Measurements from ENCODE around the gene IFNL3.
"Not testable (repeated sequence)": the region's sequence is repeated elsewhere in the genome, so short reads cannot be mapped to it uniquely, and the experiment has no call there.

Gene IFNL3

DNA sequence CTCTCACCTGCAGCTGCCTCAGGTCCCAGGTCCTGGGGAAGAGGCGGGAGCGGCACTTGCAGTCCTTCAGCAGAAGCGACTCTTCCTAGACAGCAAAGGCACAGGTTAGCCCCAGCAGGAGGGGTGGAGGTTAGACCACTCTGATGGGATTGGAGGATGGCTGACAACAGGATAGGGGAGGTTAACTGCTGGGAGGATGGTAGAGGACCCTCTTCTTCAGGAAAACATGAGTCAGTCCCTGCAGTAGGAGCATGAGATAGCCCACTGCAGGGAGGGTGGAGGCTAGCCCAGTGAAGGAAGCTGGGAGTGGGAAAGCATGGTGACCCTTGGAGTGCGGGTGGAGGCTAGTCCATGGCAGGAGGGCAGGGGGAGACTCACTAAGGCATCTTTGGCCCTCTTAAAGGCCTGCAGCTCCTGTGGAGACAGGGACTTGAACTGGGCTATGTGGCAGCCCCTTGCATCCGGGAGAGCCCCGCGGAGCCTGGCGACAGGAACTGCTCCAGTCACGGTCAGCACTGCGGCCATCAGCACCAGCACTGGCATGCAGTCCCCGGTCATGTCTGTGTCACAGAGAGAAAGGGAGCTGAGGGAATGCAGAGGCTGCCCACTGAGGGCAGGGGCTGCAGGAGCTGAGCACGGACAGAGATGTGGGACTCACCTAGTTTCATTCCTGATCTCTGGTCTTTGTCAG lies at the start of gene IFNL3:
Gene IFNL3, minus strand, starts transcription at position 597 of the 691 bp plus-strand sequence. Its CDS starts 39 bp downstream, at position 558.
- not testable (repeated sequence) for DNase-seq (ENCODE audit: low read depth)

DNA sequence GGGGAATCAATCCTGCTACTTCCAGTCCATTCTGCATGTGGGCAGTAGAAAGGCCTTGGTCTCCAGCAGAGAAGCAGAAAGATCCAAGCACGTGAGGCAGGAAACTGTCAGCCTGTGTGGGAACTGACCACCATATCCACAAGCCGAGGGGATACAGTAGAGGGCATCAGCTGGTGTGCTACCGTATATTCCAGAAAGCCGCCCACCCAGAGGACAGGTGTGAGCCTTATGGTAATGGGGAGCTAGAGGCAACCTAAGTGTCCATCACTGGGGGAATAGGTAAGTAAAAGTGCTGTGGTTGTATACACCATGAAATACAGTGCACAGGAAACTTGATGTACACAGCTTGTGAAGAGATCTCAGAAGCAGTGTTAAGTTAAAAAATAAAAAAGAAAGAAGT lies 48.6 kb upstream of the IFNL3 start:
- DNase-seq (ENCODE audit: low read depth) = no peak

DNA sequence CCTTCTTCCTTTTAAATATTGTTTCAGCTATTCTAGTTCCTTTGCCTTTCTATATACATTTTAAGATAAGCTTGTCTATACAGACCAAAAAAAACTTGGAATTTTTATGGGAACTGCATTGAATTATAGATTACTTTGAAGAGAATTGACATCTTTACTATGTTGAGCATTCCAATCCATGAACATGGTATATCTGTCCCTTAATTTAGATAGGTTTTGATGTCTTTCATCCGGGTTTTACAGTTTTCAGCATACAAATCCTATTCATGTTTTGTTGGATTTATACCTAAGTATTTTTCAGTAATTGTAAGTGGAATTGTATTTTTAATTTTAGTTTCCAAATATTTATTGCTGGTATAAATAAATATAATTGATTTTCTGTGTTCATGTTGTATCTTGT lies 39.2 kb upstream of the IFNL3 start:
- DNase-seq (ENCODE audit: low read depth) = no peak

DNA sequence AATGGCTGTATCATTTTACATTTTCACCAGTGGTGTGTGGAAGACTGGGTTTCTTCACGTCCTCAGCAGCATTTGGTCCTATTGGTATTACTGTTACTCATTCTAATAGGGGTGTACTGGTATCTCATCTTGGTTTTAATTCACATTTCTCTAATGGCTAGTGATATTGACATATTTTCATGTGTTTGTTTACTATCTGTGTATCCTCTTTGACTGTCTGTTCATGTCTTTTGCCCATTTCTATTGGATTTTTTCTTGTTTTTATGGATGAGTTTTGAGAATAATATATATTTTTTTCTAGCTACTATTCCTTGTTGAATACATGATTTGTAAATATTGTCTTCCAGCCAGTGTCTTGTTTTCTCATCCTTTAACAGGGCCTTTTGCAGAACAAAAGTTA lies 37.2 kb upstream of the IFNL3 start:
- DNase-seq (ENCODE audit: low read depth) = no peak

DNA sequence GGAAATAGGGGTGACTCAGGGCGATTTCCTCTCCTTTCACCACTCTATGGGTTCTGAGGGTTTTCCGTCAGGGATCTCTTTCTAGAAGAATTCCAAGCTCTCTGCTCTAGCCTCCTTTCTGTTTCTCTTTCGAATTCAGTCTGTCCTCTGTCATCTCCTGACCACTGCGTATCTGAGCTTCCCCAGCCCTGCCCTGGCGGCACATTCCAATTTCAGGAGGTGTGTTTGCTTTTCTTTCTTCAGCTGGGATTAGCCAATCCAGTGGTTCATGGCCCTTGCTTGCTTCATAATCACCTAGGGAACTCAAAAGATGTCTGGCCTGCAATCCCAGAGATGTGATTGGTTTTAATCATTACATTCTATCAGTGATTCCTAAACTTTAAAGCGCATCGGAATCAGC lies 32.8 kb upstream of the IFNL3 start:
- DNase-seq (ENCODE audit: low read depth) = no peak

DNA sequence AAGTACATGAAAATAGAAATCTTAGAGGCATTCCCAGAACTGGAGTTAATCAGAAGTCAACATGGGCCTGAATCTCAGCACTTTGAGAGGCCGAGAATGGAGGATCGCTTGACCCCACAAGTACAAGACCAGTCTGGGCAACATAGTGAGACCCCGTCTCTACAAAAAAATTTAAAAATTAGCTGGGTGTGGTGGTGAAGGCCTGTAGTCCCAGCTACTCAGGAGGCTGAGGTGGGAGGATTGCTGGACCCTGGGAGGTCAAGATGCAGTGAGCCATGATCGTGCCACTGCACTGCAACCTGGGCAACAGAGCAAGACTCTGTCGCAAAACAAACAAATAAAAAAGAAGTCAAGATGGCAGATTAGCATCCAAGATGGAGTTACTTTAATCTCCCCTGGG lies 31.9 kb upstream of the IFNL3 start:
- no peak for DNase-seq (ENCODE audit: low read depth)

DNA sequence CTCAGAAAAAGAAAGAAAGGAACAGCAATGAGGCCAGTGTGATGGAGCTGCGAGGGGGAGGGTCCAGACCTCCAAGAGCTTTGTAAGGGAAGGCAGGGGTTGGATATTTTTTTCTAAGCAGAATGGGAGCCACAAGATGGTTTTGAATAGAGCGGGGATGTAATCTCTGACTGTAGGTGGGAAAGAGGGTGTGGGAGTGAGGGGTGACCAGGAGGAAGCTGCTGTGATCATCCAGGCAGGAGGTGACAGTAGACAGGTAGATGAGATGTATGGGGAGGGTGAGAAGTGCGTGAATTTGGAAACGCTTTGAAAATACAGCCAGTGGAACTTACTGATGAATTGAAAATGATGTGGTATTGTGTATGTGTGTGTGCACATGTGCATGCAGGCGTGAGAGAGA lies 30.8 kb upstream of the IFNL3 start:
- no peak for DNase-seq (ENCODE audit: low read depth)

DNA sequence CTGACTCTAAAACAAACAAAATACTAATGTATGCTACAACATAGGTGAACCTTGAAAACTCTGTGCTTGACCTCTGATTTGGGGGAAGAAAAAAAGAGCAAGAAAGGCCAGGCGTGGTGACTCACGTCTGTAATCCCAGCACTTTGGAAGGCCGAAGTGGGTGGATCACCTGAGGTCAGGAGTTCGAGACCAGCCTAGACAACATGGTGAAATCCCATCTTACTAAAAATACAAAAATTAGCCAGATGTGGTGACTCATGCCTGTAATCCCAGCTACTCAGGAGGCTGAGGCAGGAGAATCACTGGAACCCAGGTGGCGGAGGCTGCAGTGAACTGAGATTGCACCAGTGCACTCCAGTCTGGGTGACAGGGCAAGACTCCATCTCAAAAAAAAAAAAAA lies 29.1 kb upstream of the IFNL3 start:
- DNase-seq (ENCODE audit: low read depth) = not testable (repeated sequence)

DNA sequence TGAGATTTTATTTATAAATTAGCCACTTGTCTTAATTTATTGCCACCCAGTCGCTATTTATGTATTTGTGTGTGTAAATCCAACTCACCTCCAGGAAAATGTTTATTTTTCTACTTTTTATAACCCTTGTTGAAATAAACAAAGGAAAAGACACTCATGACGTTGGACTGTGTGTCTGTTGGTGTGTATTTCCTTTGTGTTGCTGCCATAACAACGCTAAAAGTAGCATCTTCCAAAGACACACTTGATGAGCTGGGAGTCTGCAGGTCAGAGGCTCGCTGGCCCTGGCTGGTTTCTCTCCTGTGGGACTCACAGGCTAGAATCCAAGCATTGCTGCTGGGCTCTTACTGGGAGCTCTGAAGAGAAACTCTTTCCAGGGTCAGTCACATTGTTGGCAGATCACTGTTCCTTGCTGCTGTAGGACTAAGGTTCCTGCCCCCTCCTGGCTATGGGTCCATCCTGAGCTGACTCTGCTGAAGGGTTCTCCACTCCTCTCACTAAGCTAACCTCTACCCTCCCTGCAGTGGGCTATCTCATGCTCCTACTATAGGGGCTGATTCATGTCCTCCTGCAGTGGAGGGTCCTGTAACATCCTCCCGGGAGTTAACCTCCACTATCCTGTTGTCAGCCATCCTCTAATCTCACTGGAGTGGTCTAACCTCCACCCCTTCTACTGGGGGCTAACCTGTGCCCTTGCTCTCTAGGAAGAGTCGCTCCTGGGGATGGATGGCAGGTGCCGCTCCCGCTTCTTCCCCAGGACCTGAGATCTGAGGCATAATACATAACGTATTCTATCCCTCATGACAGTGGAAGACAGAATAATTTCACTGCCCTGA lies 25.4 kb upstream of the IFNL3 start:
- no peak for DNase-seq (ENCODE audit: low read depth)

DNA sequence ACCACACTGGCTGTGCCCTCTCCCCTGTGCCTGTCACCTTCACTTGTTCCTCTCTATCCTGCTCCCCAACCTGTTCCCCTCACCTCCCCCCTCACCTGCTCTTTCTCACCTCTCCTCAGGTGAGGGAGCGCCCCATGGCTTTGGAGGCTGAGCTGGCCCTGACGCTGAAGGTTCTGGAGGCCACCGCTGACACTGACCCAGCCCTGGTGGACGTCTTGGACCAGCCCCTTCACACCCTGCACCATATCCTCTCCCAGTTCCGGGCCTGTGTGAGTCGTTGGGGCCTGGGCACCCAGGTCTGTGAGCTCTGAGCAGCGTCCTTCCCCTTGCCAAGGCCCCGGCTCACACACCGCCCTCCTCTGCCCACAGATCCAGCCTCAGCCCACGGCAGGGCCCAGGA lies 24.6 kb upstream of the IFNL3 start:
- not testable (repeated sequence) for DNase-seq (ENCODE audit: low read depth)

DNA sequence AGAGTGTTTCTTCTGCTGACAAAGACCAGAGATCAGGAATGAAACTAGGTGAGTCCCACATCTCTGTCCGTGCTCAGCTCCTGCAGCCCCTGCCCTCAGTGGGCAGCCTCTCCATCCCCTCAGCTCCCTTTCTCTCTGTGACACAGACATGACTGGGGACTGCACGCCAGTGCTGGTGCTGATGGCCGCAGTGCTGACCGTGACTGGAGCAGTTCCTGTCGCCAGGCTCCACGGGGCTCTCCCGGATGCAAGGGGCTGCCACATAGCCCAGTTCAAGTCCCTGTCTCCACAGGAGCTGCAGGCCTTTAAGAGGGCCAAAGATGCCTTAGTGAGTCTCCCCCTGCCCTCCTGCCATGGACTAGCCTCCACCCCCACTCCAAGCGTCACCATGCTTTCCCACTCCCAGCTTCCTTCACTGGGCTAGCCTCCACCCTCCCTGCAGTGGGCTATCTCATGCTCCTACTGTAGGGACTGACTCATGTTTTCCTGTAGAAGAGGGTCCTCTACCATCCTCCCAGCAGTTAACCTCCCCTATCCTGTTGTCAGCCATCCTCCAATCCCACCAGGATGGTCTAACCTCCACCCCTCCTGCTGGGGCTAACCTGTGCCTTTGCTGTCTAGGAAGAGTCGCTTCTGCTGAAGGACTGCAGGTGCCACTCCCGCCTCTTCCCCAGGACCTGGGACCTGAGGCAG lies 23.9 kb upstream of the IFNL3 start:
- DNase-seq (ENCODE audit: low read depth) = not testable (repeated sequence)

DNA sequence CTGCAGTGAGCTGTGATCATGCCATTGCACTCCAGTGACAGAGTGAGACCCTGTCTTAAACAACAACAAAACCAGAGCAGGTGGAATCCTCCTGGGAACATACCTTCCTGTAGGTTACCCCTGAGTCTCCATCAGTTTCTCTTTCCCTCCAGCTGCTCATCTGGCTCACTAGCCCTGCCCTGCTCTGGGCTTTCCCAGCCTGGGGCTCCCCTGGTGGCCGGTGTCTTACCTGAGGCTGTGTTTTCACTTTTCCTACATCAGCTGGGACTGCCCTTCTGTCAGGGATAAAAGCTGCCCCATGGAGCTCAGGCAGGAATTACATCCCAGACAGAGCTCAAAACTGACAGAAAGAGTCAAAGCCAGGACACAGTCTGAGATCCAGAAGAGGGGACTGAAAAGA lies 23.3 kb upstream of the IFNL3 start, which contains the start of gene IFNL2:
Gene IFNL2, plus strand, starts transcription at position 312 of the 400 bp plus-strand sequence. CDS start 173 bp downstream, outside the sequence.
- not testable (repeated sequence) for DNase-seq (ENCODE audit: low read depth)

DNA sequence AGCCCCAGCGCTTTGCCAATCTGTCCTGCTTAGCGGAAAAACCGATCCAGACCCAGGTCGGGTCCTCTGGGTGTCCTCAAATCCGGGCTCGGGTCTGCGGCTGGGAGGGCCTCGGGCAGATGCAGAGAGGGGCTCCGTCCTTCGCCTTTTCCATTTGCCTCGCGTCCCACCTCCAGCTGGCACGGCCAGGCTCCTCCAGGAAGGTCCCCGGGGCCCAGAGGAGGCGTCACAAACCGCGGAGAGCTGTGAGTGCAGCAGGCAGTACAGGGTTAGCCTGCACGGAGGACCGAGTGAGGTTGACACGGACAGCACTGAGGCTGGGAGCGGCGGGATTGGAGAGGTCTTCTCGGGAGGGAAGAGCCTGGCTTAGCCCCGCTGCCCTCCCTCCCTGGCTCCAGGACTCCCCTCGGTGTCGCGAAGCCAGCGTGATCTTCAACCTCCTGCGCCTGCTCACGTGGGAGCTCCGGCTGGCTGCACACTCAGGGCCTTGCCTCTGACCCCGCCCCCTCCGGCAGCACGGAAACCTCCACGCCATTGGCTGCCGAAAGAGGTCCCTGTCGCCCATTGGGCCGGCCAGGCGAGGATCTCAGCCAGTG lies 20.6 kb upstream of the IFNL3 start:
- no peak for DNase-seq (ENCODE audit: low read depth)

DNA sequence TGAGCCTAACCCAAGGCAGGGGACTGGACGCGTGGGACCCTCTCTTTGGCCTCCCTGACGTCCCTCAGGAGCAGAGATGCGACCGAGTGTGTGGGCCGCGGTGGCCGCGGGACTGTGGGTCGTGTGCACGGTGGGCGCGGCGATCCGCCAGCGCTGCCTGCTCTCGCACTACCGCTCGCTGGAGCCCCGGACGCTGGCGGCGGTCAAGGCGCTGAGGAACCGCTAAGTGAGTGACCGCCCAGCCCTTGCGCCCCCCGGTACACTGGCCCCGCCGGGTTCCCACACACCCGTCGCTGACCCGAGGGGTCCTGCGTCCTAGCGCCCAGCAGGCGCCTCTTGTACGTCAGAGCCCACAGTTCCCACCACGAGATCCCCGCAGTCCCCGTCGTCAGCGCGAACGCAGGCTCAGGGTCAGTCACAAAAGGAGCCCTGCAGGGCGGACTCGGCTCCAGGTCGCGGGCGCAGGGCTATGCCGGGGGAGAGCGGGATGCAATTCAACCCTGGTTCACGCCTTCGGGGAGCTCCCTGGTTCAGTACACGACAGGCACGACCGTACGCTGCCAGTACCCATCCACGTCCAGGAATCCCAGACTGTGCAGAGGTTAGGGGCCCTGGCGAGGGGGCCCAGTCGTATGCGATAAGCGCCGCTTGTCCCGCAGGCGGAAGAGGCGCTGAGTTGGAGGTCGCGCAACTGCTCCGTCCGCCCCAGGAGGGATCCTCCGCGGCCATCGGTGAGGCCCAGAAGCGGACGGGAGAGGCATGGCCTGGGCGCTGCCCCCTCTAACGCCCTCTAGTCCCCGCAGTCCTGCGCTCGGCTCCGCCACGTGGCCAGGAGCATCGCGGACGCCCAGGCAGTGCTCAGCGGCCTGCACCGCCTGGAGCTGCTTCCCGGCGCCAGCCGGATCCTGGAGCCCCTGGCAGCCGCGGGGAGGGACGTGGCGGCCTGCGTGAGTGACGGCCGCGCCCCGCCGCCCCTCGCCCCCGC lies 19.8 kb upstream of the IFNL3 start:
- DNase-seq (ENCODE audit: low read depth) = no peak

DNA sequence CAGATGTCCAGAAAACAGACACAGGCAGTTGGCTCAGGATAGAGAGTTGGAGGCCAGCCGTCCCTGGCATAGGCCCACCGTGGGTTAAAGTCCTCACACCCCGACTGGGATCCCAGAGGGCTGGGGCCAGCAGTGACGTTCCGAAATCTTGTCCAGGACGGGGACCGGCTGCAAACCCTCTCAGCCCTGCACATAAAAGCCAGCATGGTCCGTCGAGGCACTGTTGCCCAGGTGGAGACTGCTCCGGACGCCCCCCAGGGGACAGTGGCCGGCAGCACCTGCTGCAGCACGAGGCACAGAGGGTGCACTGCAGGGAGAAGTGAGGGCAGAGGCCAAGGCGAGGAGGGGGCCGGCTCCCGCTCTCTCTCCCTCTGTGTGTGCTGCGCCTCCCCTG lies 19.1 kb upstream of the IFNL3 start:
- no peak for DNase-seq (ENCODE audit: low read depth)

DNA sequence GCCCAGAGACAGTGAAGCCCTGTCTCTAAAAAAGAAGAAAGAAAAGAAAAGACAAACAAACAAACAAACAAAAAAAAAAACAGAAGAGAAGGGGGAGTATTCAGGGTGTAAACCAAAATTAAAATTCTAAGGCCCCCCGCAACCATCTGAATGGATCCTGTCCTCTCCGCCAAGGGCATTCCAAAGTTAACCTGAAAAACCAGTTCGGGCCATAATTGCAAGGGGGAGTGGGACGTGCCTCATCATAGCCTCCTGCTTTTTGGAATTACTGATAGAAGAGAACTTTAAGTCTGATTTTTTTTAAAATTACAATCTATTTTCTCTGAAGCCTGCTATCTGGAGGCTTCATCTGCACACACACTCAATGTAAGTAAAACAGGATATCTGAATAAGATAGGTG lies 17.7 kb upstream of the IFNL3 start:
- DNase-seq (ENCODE audit: low read depth) = no peak

DNA sequence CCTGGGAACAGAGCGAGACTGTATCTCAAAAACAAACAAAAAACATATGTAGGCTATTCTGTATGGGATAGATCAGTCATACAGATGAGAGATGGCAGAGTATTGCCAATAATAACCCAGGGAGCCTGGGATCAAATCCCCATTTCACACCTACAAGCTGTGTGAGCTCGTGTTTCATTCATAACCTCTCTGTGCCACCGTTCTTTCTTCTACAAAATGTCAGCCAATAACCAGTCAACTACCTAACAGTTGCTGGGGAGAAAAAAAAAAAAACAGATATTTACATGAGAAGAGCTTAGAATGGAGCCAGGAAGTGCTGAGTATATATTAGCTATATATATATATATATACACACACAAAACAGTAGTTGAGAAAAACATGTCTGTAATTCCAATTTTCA lies 16.9 kb upstream of the IFNL3 start:
- no peak for DNase-seq (ENCODE audit: low read depth)

DNA sequence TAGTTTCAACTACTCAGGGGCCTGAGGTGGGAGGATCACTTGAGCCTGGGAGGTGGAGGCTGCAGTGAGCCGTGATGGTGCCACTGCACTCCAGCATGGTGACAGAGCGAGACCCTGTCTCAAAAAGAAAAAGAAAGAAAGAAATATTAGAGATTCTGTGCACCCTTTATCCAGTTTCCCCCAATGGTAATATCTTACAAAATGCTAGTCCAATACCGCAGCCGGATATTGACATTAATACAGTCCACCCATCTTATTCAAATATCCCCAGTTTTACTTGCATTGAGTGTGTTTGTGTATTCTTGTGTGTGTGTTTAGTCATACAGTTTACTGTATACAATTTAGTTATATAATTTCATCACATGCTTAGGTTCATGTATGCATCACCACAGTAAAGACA lies 12.4 kb upstream of the IFNL3 start:
- DNase-seq (ENCODE audit: low read depth) = no peak

DNA sequence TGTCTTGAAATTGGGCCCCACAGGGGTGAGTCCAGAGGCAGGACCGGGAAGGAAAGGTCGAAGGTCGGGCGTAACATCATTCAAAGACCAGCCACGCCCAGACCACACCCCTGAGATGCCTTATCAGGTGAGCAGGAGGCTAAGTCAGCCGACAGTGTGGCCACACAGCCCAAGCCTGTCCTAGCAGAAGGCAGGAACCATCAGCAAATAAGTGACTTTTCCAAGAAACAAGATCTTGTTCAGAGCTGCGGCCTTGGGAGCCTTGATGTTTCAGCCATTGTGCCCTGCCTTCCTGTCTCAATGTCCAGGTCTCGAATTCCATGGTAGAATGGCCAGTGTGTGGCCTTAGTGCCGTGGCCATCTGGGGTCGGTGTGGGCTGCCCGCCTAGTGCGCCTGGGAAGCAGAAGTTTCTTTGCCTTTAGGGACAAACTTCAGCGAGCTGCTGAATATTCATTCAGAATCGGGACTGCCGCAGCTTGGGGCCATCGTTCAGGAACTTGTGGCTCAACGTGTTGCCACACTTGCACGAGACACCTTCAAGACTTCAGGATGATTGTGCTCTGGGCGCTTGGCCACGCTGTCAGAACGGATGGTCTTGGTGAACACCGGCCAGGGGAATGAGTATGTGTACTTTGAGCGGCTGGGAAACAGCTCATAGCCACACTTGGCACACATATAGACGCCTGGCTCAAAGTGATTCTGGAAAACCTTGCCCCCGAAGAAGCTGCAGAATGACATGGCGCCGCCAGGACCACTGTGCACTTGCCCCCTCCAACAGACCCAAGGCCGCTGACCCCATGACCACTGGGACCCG lies 9.9 kb upstream of the IFNL3 start:
- DNase-seq (ENCODE audit: low read depth) = no peak

All from CMK (cell line).